Dendritic cell treated with granulocyte-macrophage colony-stimulating factor and Interleukin-4, amounts not matched to agents 40 ng/mL and 50 ng/mL, for 4 days (primary cell): ENCODE data around the gene CFAP91.
A peak's percentile ranks its signal among the peaks of the same experiment; 100 is the strongest.

Experiments
- H3K27ac Mint-ChIP-seq: one replicate; pipeline ENCODE4 v1.8.0; 2022; ENCODE audit warnings: mild to moderate bottlenecking, mixed read lengths
- H3K27me3 Mint-ChIP-seq: one replicate; pipeline ENCODE4 v1.8.0; 2022; ENCODE audit warnings: mild to moderate bottlenecking, mixed read lengths
- H3K36me3 Mint-ChIP-seq: one replicate; pipeline ENCODE4 v1.8.0; 2022; ENCODE audit warnings: low read depth, mixed read lengths
- H3K4me1 Mint-ChIP-seq: one replicate; pipeline ENCODE4 v1.8.0; 2022; ENCODE audit warnings: low read depth, mixed read lengths
- H3K4me3 Mint-ChIP-seq: one replicate; pipeline ENCODE4 v1.8.0; 2022; ENCODE audit warnings: mild to moderate bottlenecking, moderate library complexity, mixed read lengths
- H3K9me3 Mint-ChIP-seq: one replicate; pipeline ENCODE4 v1.8.0; 2022; ENCODE audit warnings: mixed read lengths
- intact Hi-C: fragments of 100-400 bp; cut with micrococcal nuclease; formaldehyde crosslinking; loops from one replicate; pipeline ENCODE4 v1.15.0; 2022

The CFAP91 gene

GRCh38 chr3:119697394-119697793, 5.4 kb upstream of the CFAP91 start:
- intact Hi-C loops = no loop called here
- peaks cover 12% of the 10 kb centered on the region for H3K9me3 Mint-ChIP-seq
- H3K27ac Mint-ChIP-seq = no peak overlapping the region
- H3K4me3 Mint-ChIP-seq = no peak overlapping the region
- peaks cover 6% of the 10 kb centered on the region for H3K36me3 Mint-ChIP-seq
- H3K27me3 Mint-ChIP-seq = no peaks in the 10 kb centered on the region
- H3K4me1 Mint-ChIP-seq = peaks cover 22% of the 10 kb centered on the region

GRCh38 chr3:119700269-119700919, 2.4 kb upstream of the CFAP91 start:
- Mint-ChIP-seq H3K4me3 (no peak overlapping the region), H3K36me3 (peaks cover 6% of the 10 kb centered on the region), H3K9me3 (peaks cover 12% of the 10 kb centered on the region), H3K27me3 (peaks cover 14% of the 10 kb centered on the region), H3K27ac (peak overlapping the region; percentile 87), H3K4me1 (peaks cover 33% of the 10 kb centered on the region)
- intact Hi-C loops = loop anchor here (10.0 kb wide), 1 partner anchor 644 kb away; the partner anchor contains the start of gene LRRC58

- peaks cover 6% of the 10 kb centered on the region for H3K36me3 Mint-ChIP-seq
- H3K4me1 Mint-ChIP-seq = peaks cover 33% of the 10 kb centered on the region
- H3K4me3 Mint-ChIP-seq = no peak overlapping the region
- peaks cover 16% of the 10 kb centered on the region for H3K27me3 Mint-ChIP-seq
- intact Hi-C loops = loop anchor here (10.0 kb wide), 1 partner anchor 644 kb away; the partner anchor contains the start of gene LRRC58
- peaks cover 12% of the 10 kb centered on the region for H3K9me3 Mint-ChIP-seq
- H3K27ac Mint-ChIP-seq = peak overlapping the region; percentile 87
These were observed 1.7 kb upstream of the CFAP91 start for GRCh38 chr3:119700920-119701734.

- H3K9me3 Mint-ChIP-seq = peaks cover 12% of the 10 kb centered on the region
- H3K4me1 Mint-ChIP-seq = peaks cover 33% of the 10 kb centered on the region
- intact Hi-C loops = loop anchor here (2.0 to 10.0 kb wide), 2 partner anchors 391 to 641 kb away; partner anchors contain the start of genes GSK3B and LRRC58
- H3K4me3 Mint-ChIP-seq = no peak overlapping the region
- peak overlapping the region; percentile 43 for H3K27ac Mint-ChIP-seq
- peaks cover 16% of the 10 kb centered on the region for H3K27me3 Mint-ChIP-seq
- H3K36me3 Mint-ChIP-seq = peaks cover 6% of the 10 kb centered on the region
These were observed 1.2 kb downstream of the CFAP91 start for GRCh38 chr3:119703820-119704531.

GRCh38 chr3:119715105-119715504, 12.3 kb downstream of the CFAP91 start:
- Mint-ChIP-seq H3K9me3 (no peaks in the 10 kb centered on the region), H3K4me1 (peaks cover 12% of the 10 kb centered on the region), H3K27ac (no peak overlapping the region), H3K36me3 (no peaks in the 10 kb centered on the region), H3K27me3 (no peaks in the 10 kb centered on the region), H3K4me3 (no peak overlapping the region)
- intact Hi-C loops = no loop called here

GRCh38 chr3:119716998-119717397, 14.2 kb downstream of the CFAP91 start:
- Mint-ChIP-seq H3K27me3 (no peaks in the 10 kb centered on the region), H3K4me3 (no peak overlapping the region), H3K4me1 (peaks cover 12% of the 10 kb centered on the region), H3K27ac (no peak overlapping the region), H3K36me3 (no peaks in the 10 kb centered on the region), H3K9me3 (no peaks in the 10 kb centered on the region)
- intact Hi-C loops = no loop called here

- Mint-ChIP-seq H3K9me3 (no peaks in the 10 kb centered on the region), H3K36me3 (no peaks in the 10 kb centered on the region), H3K4me3 (no peak overlapping the region), H3K27ac (no peak overlapping the region), H3K4me1 (peaks cover 12% of the 10 kb centered on the region), H3K27me3 (no peaks in the 10 kb centered on the region)
- intact Hi-C loops = no loop called here
These were observed 14.7 kb downstream of the CFAP91 start for GRCh38 chr3:119717520-119717919.

- no peaks in the 10 kb centered on the region for H3K4me1 Mint-ChIP-seq
- H3K4me3 Mint-ChIP-seq = no peak overlapping the region
- intact Hi-C loops = no loop called here
- H3K36me3 Mint-ChIP-seq = no peaks in the 10 kb centered on the region
- no peaks in the 10 kb centered on the region for H3K9me3 Mint-ChIP-seq
- no peak overlapping the region for H3K27ac Mint-ChIP-seq
- no peaks in the 10 kb centered on the region for H3K27me3 Mint-ChIP-seq
These were observed 20.2 kb downstream of the CFAP91 start for GRCh38 chr3:119723022-119723421.

- no peaks in the 10 kb centered on the region for H3K4me1 Mint-ChIP-seq
- H3K36me3 Mint-ChIP-seq = no peaks in the 10 kb centered on the region
- H3K4me3 Mint-ChIP-seq = no peak overlapping the region
- no peak overlapping the region for H3K27ac Mint-ChIP-seq
- H3K9me3 Mint-ChIP-seq = no peaks in the 10 kb centered on the region
- intact Hi-C loops = no loop called here
- H3K27me3 Mint-ChIP-seq = no peaks in the 10 kb centered on the region
These were observed 24.1 kb downstream of the CFAP91 start for GRCh38 chr3:119726909-119727308.

GRCh38 chr3:119729996-119730395, 27.2 kb downstream of the CFAP91 start:
- no peaks in the 10 kb centered on the region for H3K36me3 Mint-ChIP-seq
- intact Hi-C loops = no loop called here
- H3K27ac Mint-ChIP-seq = no peak overlapping the region
- H3K9me3 Mint-ChIP-seq = no peaks in the 10 kb centered on the region
- H3K4me3 Mint-ChIP-seq = no peak overlapping the region
- H3K4me1 Mint-ChIP-seq = no peaks in the 10 kb centered on the region
- H3K27me3 Mint-ChIP-seq = no peaks in the 10 kb centered on the region

GRCh38 chr3:119731560-119732343, 28.9 kb downstream of the CFAP91 start:
- intact Hi-C loops = no loop called here
- Mint-ChIP-seq H3K36me3 (no peaks in the 10 kb centered on the region), H3K4me1 (no peaks in the 10 kb centered on the region), H3K27me3 (no peaks in the 10 kb centered on the region), H3K9me3 (no peaks in the 10 kb centered on the region), H3K4me3 (no peak overlapping the region), H3K27ac (no peak overlapping the region)

- Mint-ChIP-seq H3K9me3 (no peaks in the 10 kb centered on the region), H3K27me3 (no peaks in the 10 kb centered on the region), H3K36me3 (no peaks in the 10 kb centered on the region), H3K27ac (no peak overlapping the region), H3K4me1 (peaks cover 3% of the 10 kb centered on the region), H3K4me3 (no peak overlapping the region)
- intact Hi-C loops = no loop called here
These were observed 31.0 kb downstream of the CFAP91 start for GRCh38 chr3:119733812-119734211.

GRCh38 chr3:119738741-119739140, 35.9 kb downstream of the CFAP91 start:
- H3K36me3 Mint-ChIP-seq = no peaks in the 10 kb centered on the region
- intact Hi-C loops = no loop called here
- peaks cover 35% of the 10 kb centered on the region for H3K4me1 Mint-ChIP-seq
- H3K4me3 Mint-ChIP-seq = no peak overlapping the region
- no peaks in the 10 kb centered on the region for H3K27me3 Mint-ChIP-seq
- H3K9me3 Mint-ChIP-seq = no peaks in the 10 kb centered on the region
- H3K27ac Mint-ChIP-seq = no peak overlapping the region
